Common myeloid progenitor, CD34-positive (primary cell): ENCODE measurements around the gene EMB.
"Not testable (repeated sequence)": the region's sequence is repeated elsewhere in the genome, so short reads cannot be mapped to it uniquely, and the experiment has no call there.

ENCODE experiments used
- CTCF ChIA-PET: fragments of 350-600 bp; sonication (Branson Sonifier 250); formaldehyde crosslinking; loops from one replicate; lab custom pipeline; 2021; ENCODE audit warnings: antibody characterized with exemption; lab: Charles Lee
- POLR2A ChIA-PET: fragments of 350-600 bp; sonication (Branson Sonifier 250); formaldehyde crosslinking; loops from one replicate; lab custom pipeline; 2021; ENCODE audit warnings: antibody characterized with exemption; lab: Charles Lee
- DNase-seq, 3 donors: peaks; one replicate each; pipeline versions ENCODE4 v3.0.0 to v3.0.0-alpha.2; 2013
- H3K27ac ChIP-seq, 2 experiments: 1 replicate in 1 of 2; 2 replicates in 1 of 2; pipeline ENCODE4 v1.7.0; 2013; ENCODE audit warnings: inconsistent platforms in 2 of 2, low read length in 2 of 2, mild to moderate bottlenecking in 2 of 2, low read depth in 1 of 2, moderate library complexity in 1 of 2; ENCODE audit not compliant: severe bottlenecking in 2 of 2, insufficient read depth in 1 of 2, poor library complexity in 1 of 2
- H3K27me3 ChIP-seq, 5 experiments: replicated peaks in 2 of 5; 1 replicate in 3 of 5; 2 replicates in 2 of 5; pipeline versions ENCODE4 v1.6.1 to v1.7.0; 2013; ENCODE audit warnings: low read length in 4 of 5, mild to moderate bottlenecking in 2 of 5, moderate library complexity in 2 of 5, inconsistent platforms in 1 of 5; ENCODE audit not compliant: insufficient read depth in 5 of 5, control insufficient read depth in 4 of 5
- H3K36me3 ChIP-seq, 4 experiments: 1 replicate in 2 of 4; 2 replicates in 2 of 4; pipeline versions ENCODE4 v1.6.1 to v1.7.0; 2013; ENCODE audit warnings: low read length in 3 of 4, control low read depth in 1 of 4, mild to moderate bottlenecking in 1 of 4; ENCODE audit not compliant: control insufficient read depth in 4 of 4, insufficient read depth in 4 of 4
- H3K4me1 ChIP-seq, 4 experiments: 1 replicate in 3 of 4; 2 replicates in 1 of 4; pipeline versions ENCODE4 v1.6.1 to v1.7.1; 2013; ENCODE audit warnings: low read length in 3 of 4, mild to moderate bottlenecking in 3 of 4, control low read depth in 1 of 4, inconsistent platforms in 1 of 4, moderate library complexity in 1 of 4; ENCODE audit not compliant: control insufficient read depth in 4 of 4, insufficient read depth in 4 of 4; ENCODE audit errors: control extremely low read depth in 1 of 4
- H3K4me3 ChIP-seq, 7 experiments: 1 replicate in 4 of 7; 2 replicates in 3 of 7; pipeline versions ENCODE4 v1.5.1 to v1.7.0; 2013; ENCODE audit warnings: mild to moderate bottlenecking in 7 of 7, low read length in 6 of 7, moderate library complexity in 6 of 7, inconsistent platforms in 2 of 7, low read depth in 2 of 7, control low read depth in 1 of 7; ENCODE audit not compliant: insufficient read depth in 4 of 7, control insufficient read depth in 1 of 7; ENCODE audit errors: extremely low read depth in 1 of 7
- H3K9me3 ChIP-seq, 5 experiments: 1 replicate in 4 of 5; 2 replicates in 1 of 5; pipeline versions ENCODE4 v1.6.1 to v1.7.1; 2013; ENCODE audit warnings: low read length in 4 of 5, mild to moderate bottlenecking in 2 of 5, inconsistent platforms in 1 of 5, low read depth in 1 of 5, moderate library complexity in 1 of 5; ENCODE audit not compliant: control insufficient read depth in 4 of 5, insufficient read depth in 2 of 5; ENCODE audit errors: control extremely low read depth in 1 of 5
- WGBS: methylation state at CpG from one replicate; pipeline ENCODE4 v1.1.5; 2013; ENCODE audit not compliant: insufficient coverage; 5-methylcytosine and 5-hydroxymethylcytosine counted together

EMB gene

DNA sequence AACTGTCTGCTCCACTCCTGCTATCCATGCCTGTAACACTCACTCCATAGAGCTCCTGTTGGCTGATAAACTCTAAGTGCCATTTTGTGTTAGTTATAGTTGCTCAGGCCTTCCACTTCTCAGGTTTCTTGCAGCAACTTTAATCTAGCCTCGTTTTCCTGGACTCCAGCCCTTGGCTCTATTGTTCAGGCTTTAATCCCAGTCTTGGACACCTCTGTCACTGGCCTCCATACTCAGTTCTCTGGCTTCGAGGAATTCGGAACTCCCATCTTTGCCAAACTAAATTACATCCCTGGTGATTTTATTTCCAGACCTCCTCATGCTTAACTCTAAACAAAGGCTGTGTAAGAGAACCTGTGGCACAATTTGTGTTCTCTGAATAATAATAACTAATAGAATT is 39.8 kb downstream of the EMB start:
- H3K36me3 ChIP-seq = peaks cover 2 to 16% (median 9%) of the 10 kb centered on the region in 4 experiments
- no peaks in the 10 kb centered on the region for H3K4me1 ChIP-seq
- WGBS = 36% methylated on average over 1 of the region's 3 CpGs
- H3K27me3 ChIP-seq = no peaks in the 10 kb centered on the region
- H3K4me3 ChIP-seq = no peak overlapping the region
- ChIA-PET CTCF (no interaction called here), POLR2A (no interaction called here)
- no peak for DNase-seq
- H3K9me3 ChIP-seq = no peaks in the 10 kb centered on the region
- no peak overlapping the region for H3K27ac ChIP-seq

- H3K4me3 ChIP-seq, H3K27me3 ChIP-seq, H3K9me3 ChIP-seq, CTCF ChIA-PET, H3K4me1 ChIP-seq, DNase-seq, H3K27ac ChIP-seq, POLR2A ChIA-PET: not testable (repeated sequence)
- peaks cover 2 to 23% (median 3%) of the 10 kb centered on the region in 4 experiments for H3K36me3 ChIP-seq
- 88% methylated on average over 1 of the region's 2 CpGs for WGBS
These were observed 47.0 kb downstream of the EMB start for GRCh38 chr5:50393925-50394609.

- H3K9me3 ChIP-seq, CTCF ChIA-PET, DNase-seq, H3K4me3 ChIP-seq, POLR2A ChIA-PET, H3K27ac ChIP-seq, H3K27me3 ChIP-seq, H3K4me1 ChIP-seq: not testable (repeated sequence)
- H3K36me3 ChIP-seq = peaks cover 0 to 31% (median 3%) of the 10 kb centered on the region in 4 experiments
- no CpG with 5 or more reads among the region's 3 CpGs for WGBS
These were observed 48.8 kb downstream of the EMB start for GRCh38 chr5:50392289-50392688.

- CTCF ChIA-PET, POLR2A ChIA-PET, H3K4me1 ChIP-seq, H3K27me3 ChIP-seq, H3K4me3 ChIP-seq, H3K27ac ChIP-seq: not testable (repeated sequence)
- 0% methylated on average over 1 of the region's 2 CpGs for WGBS
- Histone ChIP-seq H3K36me3 (peaks cover 0 to 21% (median 2%) of the 10 kb centered on the region in 4 experiments), H3K9me3 (peaks cover 0 to 12% (median 0%) of the 10 kb centered on the region in 5 experiments)
- DNase-seq = peak; percentile 23 to 85 (median 67)
These were observed 56.7 kb downstream of the EMB start for GRCh38 chr5:50384381-50384780.

- H3K9me3 ChIP-seq, CTCF ChIA-PET, POLR2A ChIA-PET, H3K36me3 ChIP-seq, H3K4me1 ChIP-seq, H3K4me3 ChIP-seq, H3K27me3 ChIP-seq, H3K27ac ChIP-seq, DNase-seq: not testable (repeated sequence)
- 96% methylated on average over 11 of the region's 11 CpGs for WGBS
These were observed 64.4 kb downstream of the EMB start for GRCh38 chr5:50376696-50377095.

- H3K36me3 ChIP-seq, H3K4me3 ChIP-seq, CTCF ChIA-PET, DNase-seq, H3K27me3 ChIP-seq, H3K27ac ChIP-seq: not testable (repeated sequence)
- Histone ChIP-seq H3K4me1 (peaks cover 7 to 17% (median 11%) of the 10 kb centered on the region in 4 experiments), H3K9me3 (peaks cover 0 to 11% (median 4%) of the 10 kb centered on the region in 5 experiments)
- POLR2A ChIA-PET = interaction anchor here (0.6 kb wide), 1 partner anchor 8 kb away, joined by 3 read pairs; no protein-coding TSS in a partner anchor
- 95% methylated on average over 9 of the region's 16 CpGs for WGBS
These were observed 71.6 kb downstream of the EMB start for GRCh38 chr5:50369287-50370033.
